GM21737 (cell line): Measurements from ENCODE around the gene SIKE1.
"Not testable (repeated sequence)": the region's sequence is repeated elsewhere in the genome, so short reads cannot be mapped to it uniquely, and the experiment has no call there.

ENCODE experiments used
- ATAC-seq: cut with Tn5 transposase; IDR thresholded peaks from one replicate; pipeline ENCODE4 v1.9.1; 2021; ENCODE audit warnings: mild to moderate bottlenecking, moderate library complexity; ENCODE audit not compliant: unreplicated experiment

Gene SIKE1

DNA sequence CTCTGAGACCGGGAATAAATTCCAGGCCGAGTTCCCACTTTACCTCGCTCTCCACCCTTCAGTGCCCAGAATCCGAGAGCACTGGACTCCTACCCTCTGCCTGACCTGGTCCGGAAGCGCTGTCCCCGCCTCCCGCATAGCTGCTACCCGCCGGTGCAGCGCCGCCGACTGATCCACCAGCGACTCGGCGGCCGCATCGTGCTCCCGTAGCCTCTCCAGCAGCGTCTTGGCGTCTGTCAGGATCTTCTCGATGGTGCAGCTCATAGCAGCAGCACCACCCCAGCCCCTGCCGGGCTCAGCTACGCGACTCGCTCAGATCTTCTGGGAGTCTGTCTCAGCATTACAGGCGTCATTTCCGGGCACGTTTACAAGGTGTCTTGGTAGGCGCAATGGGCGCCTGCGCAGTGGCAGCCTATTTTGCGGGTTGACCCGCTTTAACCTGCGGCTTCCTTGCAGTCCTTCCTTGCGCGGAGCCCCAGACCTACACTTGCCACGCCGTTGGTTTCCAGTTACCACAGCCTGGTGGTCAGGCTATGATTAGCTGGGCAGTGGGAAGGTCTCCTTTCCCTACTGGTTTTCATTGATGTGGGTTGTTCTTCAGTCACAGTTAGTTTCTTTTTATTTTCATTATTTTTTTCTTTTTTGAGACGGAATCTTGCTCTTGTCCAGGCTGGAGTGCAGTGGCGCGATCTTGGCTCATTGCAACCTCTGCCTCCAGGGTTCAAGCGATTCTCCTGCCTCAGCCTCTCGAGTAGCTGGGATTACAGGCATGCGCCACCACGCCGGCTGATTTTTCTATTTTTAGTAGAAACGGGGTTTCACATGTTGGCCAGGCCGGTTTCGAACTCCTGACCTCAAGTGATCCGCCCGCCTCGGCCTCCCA lies at the start of gene SIKE1:
SIKE1 (minus strand) TSS at position 342 of the 883 bp plus-strand sequence; CDS start at position 264, 78 bp downstream.
- ATAC-seq = peak; percentile 99

- ATAC-seq = not testable (repeated sequence)
Observed at GRCh38 chr1:114830075-114830474, 49.6 kb upstream of the SIKE1 start.

GRCh38 chr1:114828251-114828650 lies 47.8 kb upstream of the SIKE1 start:
- ATAC-seq = no peak

GRCh38 chr1:114821978-114822377 lies 41.5 kb upstream of the SIKE1 start:
- ATAC-seq = no peak

DNA sequence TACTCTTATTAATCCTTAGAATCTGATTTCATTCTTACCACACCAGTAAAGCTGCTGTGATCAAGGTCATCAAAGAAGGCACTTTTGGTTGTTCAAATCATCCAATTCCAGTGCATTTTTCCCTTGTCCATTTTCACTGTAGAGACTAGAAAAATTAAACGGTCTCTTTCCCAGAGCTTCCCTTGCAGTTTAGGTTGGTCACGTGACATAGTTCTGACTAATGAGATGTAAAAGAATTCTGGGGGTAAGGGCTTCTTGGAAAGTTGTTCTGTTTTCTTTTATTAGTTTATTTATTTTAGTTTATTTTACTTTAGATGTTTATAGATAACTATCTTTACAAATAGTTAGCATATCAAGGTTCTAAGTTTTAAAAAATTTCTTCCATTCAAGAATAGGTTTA lies 39.9 kb upstream of the SIKE1 start:
- no peak for ATAC-seq

GRCh38 chr1:114819869-114820268 lies 39.4 kb upstream of the SIKE1 start:
- no peak for ATAC-seq

- not testable (repeated sequence) for ATAC-seq
Observed at GRCh38 chr1:114804449-114804848, 24.0 kb upstream of the SIKE1 start.

DNA sequence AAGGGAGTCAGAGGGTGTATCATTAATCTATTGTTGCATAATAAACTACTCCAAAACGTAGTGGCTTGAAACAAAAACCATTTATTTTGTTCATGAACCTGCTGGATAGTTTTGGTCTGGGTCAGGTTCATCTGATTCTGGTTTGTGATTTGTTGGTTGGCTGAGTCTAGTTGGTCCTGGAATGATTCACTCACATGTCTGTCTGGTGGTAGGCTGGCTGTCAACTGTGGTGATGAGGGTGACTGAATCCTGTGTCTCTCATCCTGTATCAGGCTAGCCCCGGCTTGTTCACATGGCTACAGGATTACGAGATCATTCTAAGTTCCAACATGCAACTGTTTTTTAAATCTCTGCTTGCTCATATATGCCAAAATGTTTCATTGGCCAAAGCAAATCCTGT lies 22.5 kb upstream of the SIKE1 start:
- no peak for ATAC-seq

DNA sequence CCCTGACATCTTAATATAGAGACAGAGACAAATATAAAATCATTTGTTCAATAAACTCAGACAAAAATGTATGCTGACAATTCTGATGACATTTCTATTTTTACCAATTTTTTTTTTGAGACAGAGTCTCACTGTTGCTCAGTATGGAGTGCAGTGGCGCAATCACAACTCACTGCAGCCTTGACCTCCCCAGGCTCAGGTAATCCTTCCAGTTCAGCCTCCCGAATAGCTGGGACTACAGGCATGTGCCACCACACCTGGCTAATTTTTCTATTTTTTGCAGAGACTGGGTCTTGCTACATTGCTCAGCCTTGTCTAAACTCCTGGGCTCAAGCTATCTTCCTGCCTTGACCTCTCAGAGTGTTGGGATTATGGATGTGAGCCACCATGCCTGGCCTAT lies 13.6 kb upstream of the SIKE1 start:
- no peak for ATAC-seq

- ATAC-seq = not testable (repeated sequence)
Observed at GRCh38 chr1:114790581-114790980, 10.1 kb upstream of the SIKE1 start.

- ATAC-seq = not testable (repeated sequence)
Observed at GRCh38 chr1:114786440-114786839, 6.0 kb upstream of the SIKE1 start.

- ATAC-seq = no peak
Observed at GRCh38 chr1:114782476-114782875, 2.0 kb upstream of the SIKE1 start.

DNA sequence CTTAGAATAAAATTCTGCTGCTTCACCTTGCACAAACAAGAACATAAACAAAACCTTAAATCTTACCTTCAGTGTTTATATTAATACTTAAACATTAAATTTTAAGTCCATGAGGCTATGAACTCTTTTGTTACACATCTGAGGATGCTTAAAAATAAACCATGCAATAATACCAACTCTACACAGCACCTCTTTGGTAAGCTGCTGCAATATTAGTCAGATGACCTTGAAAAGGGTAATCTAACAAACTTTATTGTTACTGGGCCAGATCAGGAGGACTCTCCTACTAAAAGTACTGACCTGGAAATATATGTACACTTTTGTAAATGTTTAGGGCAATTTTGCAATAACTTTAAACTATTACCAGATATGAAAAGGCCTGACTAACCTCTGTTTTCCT lies 763 bp downstream of the SIKE1 start:
- no peak for ATAC-seq

- not testable (repeated sequence) for ATAC-seq
Observed at GRCh38 chr1:114776726-114777125, 3.8 kb downstream of the SIKE1 start.

DNA sequence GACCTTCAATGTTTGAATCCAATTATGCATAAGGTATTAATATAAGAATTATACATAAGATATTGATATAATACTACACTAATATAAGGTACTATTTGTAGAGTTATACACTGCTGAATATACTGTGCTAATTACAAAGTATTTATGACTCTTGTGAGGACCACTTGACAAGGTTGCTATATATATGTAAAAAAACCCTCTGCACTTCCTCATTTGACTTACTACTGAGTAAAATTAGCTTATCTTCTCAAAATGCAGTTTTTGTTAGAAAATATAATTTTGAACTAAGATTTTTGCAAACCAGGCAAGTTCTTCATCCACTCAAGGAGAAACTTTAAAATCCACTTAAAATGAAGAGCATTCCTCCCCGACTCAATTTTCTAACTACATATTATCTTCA lies 8.5 kb downstream of the SIKE1 start:
- ATAC-seq = no peak

DNA sequence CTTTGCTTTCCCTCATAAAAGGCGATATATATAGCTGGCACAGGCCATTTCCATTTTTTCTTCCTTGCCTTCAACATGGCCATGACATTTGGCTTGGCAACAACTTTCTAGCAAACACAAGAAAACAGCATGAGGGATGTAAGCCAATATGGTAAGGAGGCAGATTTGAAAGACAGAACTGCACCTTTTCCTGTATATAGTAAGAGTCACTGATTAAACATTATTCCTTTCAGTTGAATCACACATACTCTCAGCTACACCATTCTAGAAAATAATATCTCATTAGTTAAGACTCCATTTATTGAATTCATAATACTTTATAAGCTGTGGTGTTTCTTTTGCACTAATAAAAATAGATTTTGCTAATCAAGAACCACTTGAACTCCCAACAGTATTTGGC lies 9.5 kb downstream of the SIKE1 start:
- no peak for ATAC-seq

DNA sequence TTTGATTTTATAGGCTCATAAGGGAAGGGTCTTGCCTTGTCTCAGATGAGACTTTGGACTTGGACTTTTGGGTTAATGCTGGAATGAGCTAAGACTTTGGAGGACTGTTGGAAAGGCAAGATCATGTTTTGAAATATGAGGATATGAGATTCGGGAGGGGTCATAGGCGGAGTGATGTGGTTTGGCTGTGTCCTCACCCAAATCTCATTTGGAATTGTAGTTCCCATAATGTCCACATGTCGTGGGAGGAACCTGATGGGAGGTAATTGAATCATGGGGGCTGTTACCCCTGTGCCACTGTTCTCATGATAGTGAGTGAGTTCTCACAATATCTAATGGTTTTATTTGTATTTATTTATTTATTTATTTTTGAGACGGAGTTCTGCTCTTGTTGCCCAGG lies 15.8 kb downstream of the SIKE1 start:
- ATAC-seq = no peak

- ATAC-seq = no peak
Observed at GRCh38 chr1:114758256-114758832, 22.1 kb downstream of the SIKE1 start.

GRCh38 chr1:114757455-114758255 lies 22.8 kb downstream of the SIKE1 start, which contains the start of gene CSDE1:
Gene CSDE1 (minus strand): TSS chr1:114757984. CDS start chr1:114739890, 18,094 bp downstream.
- peak; percentile 79 for ATAC-seq

GRCh38 chr1:114756949-114757454 lies 23.5 kb downstream of the SIKE1 start:
- no peak for ATAC-seq
